SK-N-SH treated with all-trans-retinoic acid at 6 μM for 48 hours (cell line): ENCODE results near the gene PSG7.
"Not testable (repeated sequence)": the region's sequence is repeated elsewhere in the genome, so short reads cannot be mapped to it uniquely, and the experiment has no call there.

Source experiments
- ARNTL ChIP-seq: fragments of 450-650 bp; formaldehyde crosslinking; IDR thresholded peaks from 2 replicates; pipeline ENCODE4 v1.5.0; 2020; ENCODE audit warnings: low read depth, mild to moderate bottlenecking, moderate library complexity, borderline replicate concordance
- ISL1 ChIP-seq: fragments of 250-450 bp; sonication (Bioruptor Pico); IDR thresholded peaks from 2 replicates; pipeline ENCODE4 v2.1.2; 2022; ENCODE audit warnings: mild to moderate bottlenecking, moderate library complexity
- OSR1 ChIP-seq: fragments of 250-450 bp; sonication (Bioruptor Pico); IDR thresholded peaks from 2 replicates; pipeline ENCODE4 v1.8.0; 2022; ENCODE audit warnings: moderate library complexity, mild to moderate bottlenecking, inconsistent platforms
- PPARA ChIP-seq: fragments of 250-450 bp; sonication (Bioruptor Pico); IDR thresholded peaks from 2 replicates; pipeline ENCODE4 v1.5.0; 2020; ENCODE audit warnings: mild to moderate bottlenecking, borderline replicate concordance
- SNAI2 ChIP-seq: fragments of 250-450 bp; sonication (Bioruptor Pico); IDR thresholded peaks from 2 replicates; pipeline ENCODE4 v1.5.0; 2020; ENCODE audit warnings: mild to moderate bottlenecking, moderate library complexity
- ZC3H10 ChIP-seq: fragments of 250-450 bp; sonication (Bioruptor Pico); IDR thresholded peaks from 2 replicates; pipeline ENCODE4 v1.5.1; 2021; ENCODE audit warnings: mild to moderate bottlenecking, moderate library complexity
- ZFP3 ChIP-seq: fragments of 250-450 bp; sonication (Bioruptor Pico); IDR thresholded peaks from 2 replicates; pipeline ENCODE4 v1.5.0; 2020; ENCODE audit warnings: mild to moderate bottlenecking, moderate library complexity
- ZFP30 ChIP-seq: fragments of 450-650 bp; formaldehyde crosslinking; IDR thresholded peaks from 2 replicates; pipeline ENCODE4 v1.5.0; 2022; ENCODE audit warnings: mild to moderate bottlenecking, moderate library complexity
- TF ChIP-seq, protein P1 (sequence below): fragments of 250-450 bp; sonication (Bioruptor Pico); IDR thresholded peaks from 2 replicates; pipeline ENCODE4 v1.8.0; 2020; ENCODE audit warnings: mild to moderate bottlenecking, moderate library complexity, borderline replicate concordance

DNA sequence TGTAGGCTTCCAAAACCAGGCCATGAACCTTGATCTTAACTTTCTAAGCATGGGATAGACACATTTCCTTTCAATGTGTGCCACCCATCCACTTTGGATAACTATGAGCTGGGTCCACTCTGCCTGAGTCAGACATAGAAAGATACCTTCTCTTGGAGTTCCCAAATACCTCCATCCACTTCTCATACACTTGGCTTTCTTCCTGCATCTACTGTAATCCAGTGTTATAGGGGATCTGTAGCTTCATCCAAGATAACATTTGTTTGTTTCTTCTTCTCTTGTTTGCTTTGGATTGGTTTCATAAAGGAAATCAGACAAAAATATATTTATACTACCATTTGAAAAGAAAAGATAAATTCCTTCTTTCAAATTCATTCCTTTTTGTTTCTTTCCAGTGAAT lies 45.1 kb upstream of the PSG7 start:
- TF ChIP-seq, protein P1, sequence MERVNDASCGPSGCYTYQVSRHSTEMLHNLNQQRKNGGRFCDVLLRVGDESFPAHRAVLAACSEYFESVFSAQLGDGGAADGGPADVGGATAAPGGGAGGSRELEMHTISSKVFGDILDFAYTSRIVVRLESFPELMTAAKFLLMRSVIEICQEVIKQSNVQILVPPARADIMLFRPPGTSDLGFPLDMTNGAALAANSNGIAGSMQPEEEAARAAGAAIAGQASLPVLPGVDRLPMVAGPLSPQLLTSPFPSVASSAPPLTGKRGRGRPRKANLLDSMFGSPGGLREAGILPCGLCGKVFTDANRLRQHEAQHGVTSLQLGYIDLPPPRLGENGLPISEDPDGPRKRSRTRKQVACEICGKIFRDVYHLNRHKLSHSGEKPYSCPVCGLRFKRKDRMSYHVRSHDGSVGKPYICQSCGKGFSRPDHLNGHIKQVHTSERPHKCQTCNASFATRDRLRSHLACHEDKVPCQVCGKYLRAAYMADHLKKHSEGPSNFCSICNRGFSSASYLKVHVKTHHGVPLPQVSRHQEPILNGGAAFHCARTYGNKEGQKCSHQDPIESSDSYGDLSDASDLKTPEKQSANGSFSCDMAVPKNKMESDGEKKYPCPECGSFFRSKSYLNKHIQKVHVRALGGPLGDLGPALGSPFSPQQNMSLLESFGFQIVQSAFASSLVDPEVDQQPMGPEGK (CRISPR knock-in tag), result not testable (repeated sequence)
- not testable (repeated sequence) for TF ChIP-seq SNAI2; OSR1 (CRISPR knock-in tag); ISL1 (CRISPR knock-in tag); PPARA (CRISPR knock-in tag); ZC3H10; ZFP3 (CRISPR knock-in tag); ZFP30 (CRISPR knock-in tag); ARNTL (CRISPR knock-in tag)
